Kidney glomerular epithelial cell (primary cell): Measurements from ENCODE around the gene TRIM26.
A peak's percentile ranks its signal among the peaks of the same experiment; 100 is the strongest.

Experiments used
- DNase-seq: peaks from one replicate; lab custom pipeline; 2025; lab: John Stamatoyannopoulos, UW

Gene TRIM26

DNA sequence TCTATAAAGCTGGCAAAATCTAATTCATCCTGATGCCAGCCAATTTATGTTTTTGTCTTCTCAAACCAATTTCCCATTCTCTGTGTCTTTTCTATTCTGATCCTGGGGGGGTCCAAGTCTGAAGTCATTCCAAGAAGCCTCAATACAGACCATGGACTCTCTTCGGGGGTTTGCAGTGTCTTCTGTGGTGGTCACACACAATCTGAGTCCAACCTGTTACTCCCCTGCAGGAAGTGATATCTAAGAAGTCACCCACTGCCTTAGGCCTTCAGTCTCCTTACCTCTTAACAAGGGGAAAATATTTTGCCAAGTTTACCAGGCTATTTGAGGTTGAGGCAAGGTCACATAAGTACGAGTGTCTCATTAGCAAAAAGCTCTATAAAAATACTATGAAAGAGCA is 1.9 kb downstream of the TRIM26 start:
- no peak for DNase-seq

DNA sequence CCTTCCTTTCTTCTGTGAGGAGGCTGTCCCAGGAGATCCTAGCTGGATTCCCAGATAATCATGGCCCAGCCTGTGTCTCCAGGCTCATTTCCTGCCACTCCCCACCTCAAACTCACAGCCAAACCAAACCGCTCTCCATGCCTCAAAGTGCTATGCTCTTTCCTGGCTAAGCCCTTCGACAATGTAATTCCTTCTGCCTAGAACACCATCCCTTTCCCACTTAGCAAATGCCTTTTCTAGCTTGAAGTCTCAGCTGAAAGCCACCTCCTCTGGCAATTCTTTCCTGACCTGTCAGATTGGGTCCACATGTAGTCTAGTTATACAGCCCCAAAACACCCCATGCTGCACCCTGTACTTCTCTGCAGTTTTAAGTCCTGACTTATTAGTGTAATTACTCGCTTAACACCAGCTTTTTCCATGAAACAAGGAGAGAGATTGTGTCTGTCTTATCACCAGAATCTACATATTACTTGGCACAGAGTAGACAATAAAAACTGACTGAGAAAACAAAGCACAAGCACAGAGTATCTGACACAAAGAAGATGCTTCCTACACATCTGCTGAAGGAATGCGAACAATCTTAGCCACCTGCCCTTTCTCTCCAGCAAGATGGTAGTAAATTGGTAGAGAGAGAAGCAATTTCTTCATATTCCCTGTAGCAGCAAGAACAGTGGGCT is 5.4 kb downstream of the TRIM26 start:
- no peak for DNase-seq

- DNase-seq = peak; percentile 4
Measured at GRCh38 chr6:30206799-30207618, 6.2 kb downstream of the TRIM26 start.

GRCh38 chr6:30206152-30206551 is 7.1 kb downstream of the TRIM26 start:
- no peak for DNase-seq

GRCh38 chr6:30204116-30204515 is 9.1 kb downstream of the TRIM26 start:
- DNase-seq = no peak

GRCh38 chr6:30202366-30202765 is 10.8 kb downstream of the TRIM26 start:
- DNase-seq = no peak

DNA sequence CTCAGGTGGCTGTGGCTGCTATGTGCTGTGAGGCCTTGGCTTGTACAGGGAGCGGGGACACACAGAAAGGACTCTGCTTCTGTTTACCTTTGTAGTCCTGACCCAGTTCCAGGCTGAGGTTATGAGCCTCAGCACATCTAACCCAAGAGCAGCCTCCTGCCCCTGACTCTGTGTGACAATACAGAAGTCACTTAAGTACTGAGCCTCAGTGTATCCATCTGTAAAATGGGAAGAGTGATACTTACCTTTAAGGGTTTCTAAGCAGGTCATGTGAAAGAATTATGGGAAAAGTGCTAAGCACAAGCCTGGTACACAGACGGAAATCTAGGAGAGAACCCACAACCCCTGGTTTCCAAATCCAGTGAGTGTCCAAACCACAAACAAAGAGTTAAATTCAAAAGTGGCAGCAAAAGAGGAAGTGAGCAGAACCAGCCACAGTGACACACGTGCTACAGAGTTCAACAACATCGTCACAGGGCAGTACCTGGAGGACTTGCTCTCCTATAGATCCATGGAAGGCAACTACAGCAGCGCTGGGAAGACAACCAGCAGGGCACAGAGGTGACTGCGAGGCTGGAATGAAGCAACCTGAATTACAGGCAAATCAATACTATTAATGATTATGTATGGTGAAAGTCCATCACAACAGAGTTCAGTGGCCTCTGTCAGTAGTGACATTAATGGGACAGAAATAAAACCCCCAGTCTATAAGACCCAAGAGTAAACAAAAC is 12.5 kb downstream of the TRIM26 start:
- DNase-seq = no peak

- DNase-seq = no peak
Measured at GRCh38 chr6:30198166-30199084, 14.8 kb downstream of the TRIM26 start.

- DNase-seq = no peak
Measured at GRCh38 chr6:30196376-30196775, 16.8 kb downstream of the TRIM26 start.

DNA sequence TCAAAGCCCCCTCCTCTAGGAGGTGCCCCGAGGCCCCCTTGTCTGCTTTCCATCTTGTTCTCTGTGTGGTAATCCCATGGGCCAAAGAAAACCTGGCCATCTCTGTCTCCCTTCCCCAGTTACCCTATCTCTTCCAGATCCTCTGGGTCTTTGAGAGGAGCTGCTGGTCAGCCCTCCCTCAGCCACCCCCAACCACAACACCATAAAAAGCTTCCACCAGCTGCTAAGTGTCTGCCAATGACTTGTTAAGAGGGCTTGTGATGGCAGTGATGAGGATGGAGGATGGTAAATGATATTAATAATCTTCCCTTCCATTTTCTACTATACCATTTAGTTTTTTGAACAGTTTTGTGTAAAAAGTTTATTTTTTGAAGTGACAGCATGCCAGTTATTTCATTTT is 17.3 kb downstream of the TRIM26 start:
- no peak for DNase-seq

DNA sequence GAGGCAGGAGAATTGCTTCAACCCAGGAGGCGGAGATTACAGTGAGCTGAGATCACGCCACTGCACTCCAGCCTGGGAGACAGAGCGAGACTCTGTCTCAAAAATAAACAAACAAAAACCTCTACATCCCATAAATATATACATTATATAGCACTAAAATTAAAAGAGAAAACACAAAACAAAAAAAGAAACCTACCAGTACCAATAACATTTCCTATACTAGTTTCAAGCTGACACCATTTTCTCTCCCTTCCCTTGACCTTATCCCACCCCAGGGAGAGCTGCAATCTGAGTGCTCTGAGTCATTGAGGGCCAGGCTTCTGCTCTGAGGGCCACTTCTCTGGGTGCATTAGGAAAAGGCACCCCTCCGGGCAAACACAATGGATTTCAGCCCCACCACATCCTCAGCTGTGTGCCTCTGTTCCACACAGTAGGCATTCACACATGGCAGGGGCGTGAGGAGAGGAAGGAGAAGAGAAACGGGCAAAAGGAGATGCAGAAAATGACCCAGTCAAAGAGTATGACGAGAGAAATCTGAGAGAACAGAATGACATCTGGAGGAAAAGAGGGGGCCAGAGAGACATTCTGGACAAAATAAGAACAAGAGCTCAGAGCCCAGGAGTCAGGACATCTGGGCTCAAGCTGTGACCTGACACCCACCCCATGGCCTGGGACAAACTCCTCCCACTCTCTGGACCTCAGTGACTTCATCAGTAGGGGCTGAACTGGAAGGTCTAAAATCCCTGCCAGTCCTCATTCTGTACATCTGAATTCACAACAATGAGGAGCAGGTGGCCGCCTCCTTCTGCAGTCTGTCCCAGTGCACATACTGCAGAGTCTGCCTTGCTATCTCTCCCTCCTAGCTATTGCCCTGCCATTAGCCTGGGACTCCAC is 18.2 kb downstream of the TRIM26 start:
- no peak for DNase-seq

- DNase-seq = no peak
Measured at GRCh38 chr6:30192076-30192475, 21.1 kb downstream of the TRIM26 start.

DNA sequence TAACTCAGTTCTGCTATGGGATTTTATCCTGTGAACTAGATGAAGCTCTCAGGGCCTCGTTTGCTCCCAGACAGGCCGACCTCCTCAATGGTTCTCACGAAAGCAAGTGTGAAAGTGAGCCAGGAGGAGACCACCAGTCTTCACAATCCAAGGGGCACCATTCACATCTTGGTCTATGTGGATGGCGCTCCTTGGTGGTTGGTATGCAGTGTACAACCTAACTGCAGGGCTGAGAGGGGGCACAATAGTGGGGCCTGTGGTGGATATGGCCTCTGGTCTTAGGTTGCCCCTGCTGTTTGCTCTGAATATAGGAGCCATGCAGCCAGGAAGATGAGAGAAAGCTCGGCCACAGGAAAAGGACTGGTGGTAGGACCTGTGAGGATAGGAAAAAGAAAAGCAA is 24.7 kb downstream of the TRIM26 start:
- DNase-seq = no peak

GRCh38 chr6:30185846-30186484 is 27.2 kb downstream of the TRIM26 start:
- no peak for DNase-seq

- DNase-seq = no peak
Measured at GRCh38 chr6:30184417-30185031, 28.7 kb downstream of the TRIM26 start.

- DNase-seq = no peak
Measured at GRCh38 chr6:30180145-30180544, 33.1 kb downstream of the TRIM26 start.

DNA sequence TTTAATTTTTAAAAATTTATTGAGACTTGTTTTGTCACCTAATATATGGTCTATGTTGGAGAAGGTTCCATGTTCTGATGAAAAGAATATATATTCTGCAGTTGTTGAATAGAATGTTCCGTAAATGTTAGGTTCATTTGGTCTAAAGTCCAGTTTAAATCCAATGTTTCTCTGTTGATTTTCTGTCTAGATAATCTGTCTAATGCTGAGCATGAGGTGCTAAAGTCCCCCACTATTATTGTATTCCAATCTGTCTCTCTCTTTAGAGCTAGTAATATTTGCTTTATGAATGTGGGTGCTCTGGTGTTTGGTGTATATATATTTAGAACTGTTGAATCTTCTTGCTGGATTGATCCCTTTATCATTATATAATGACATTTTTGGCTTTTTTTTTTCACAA is 34.4 kb downstream of the TRIM26 start:
- no peak for DNase-seq

GRCh38 chr6:30175765-30176164 is 37.4 kb downstream of the TRIM26 start:
- no peak for DNase-seq

- DNase-seq = no peak
Measured at GRCh38 chr6:30172681-30173080, 40.5 kb downstream of the TRIM26 start.
